Activated CD8-positive, alpha-beta T cell treated with anti-CD3 and anti-CD28 coated beads for 36 hours (primary cell): ENCODE results near the gene PIK3R4. TPM values are rescaled to one million over a fixed set of nuclear protein-coding genes. Genes with fewer than 3 reads are reported as not detected.

Experiments used
- ATAC-seq: fragments of 200-7000 bp; cut with Tn5 transposase; one replicate; pipeline ENCODE4 v1.10.0; 2021; ENCODE audit warnings: mild to moderate bottlenecking, moderate library complexity
- CTCF ChIA-PET: fragments of 350-600 bp; sonication (Branson Sonifier 250); formaldehyde crosslinking; loops from one replicate; lab custom pipeline; 2021; ENCODE audit warnings: antibody characterized with exemption; lab: Charles Lee
- POLR2A ChIA-PET: fragments of 350-600 bp; sonication (Branson Sonifier 250); formaldehyde crosslinking; loops from one replicate; lab custom pipeline; 2021; ENCODE audit warnings: antibody characterized with exemption; lab: Charles Lee
- DNase-seq: peaks from one replicate; pipeline ENCODE4 v3.0.0-alpha.2; 2020
- H3K27ac Mint-ChIP-seq: one replicate; pipeline ENCODE4 v1.8.0; 2021; ENCODE audit warnings: mild to moderate bottlenecking, mixed read lengths
- H3K27me3 Mint-ChIP-seq: one replicate; pipeline ENCODE4 v1.8.0; 2021; ENCODE audit warnings: mixed read lengths
- H3K36me3 Mint-ChIP-seq: one replicate; pipeline ENCODE4 v1.8.0; 2021; ENCODE audit warnings: low read depth, mixed read lengths
- H3K4me1 Mint-ChIP-seq: one replicate; pipeline ENCODE4 v1.8.0; 2021; ENCODE audit warnings: low read depth, mixed read lengths
- H3K4me3 Mint-ChIP-seq: one replicate; pipeline ENCODE4 v1.8.0; 2021; ENCODE audit warnings: mild to moderate bottlenecking, moderate library complexity, mixed read lengths
- H3K9me3 Mint-ChIP-seq: one replicate; pipeline ENCODE4 v1.8.0; 2021; ENCODE audit warnings: mixed read lengths
- intact Hi-C: fragments of 100-400 bp; cut with micrococcal nuclease; formaldehyde crosslinking; loops from one replicate; pipeline ENCODE4 v1.10.0; 2022
- total RNA-seq, 2 experiments: library from RNA; stranded (reverse); gene quantifications; one replicate each; pipeline ENCODE4 v1.2.3, GENCODE V29; 2021
- TF ChIP-seq, protein P1 (sequence below): fragments of 200-600 bp; IDR thresholded peaks from one replicate; pipeline ENCODE4 v1.8.0; 2022; ENCODE audit warnings: antibody characterized with exemption, mild to moderate bottlenecking

PIK3R4 gene
- total RNA-seq, 2 experiments from 2014 or later, result 27.4 to 28.4 TPM

DNA sequence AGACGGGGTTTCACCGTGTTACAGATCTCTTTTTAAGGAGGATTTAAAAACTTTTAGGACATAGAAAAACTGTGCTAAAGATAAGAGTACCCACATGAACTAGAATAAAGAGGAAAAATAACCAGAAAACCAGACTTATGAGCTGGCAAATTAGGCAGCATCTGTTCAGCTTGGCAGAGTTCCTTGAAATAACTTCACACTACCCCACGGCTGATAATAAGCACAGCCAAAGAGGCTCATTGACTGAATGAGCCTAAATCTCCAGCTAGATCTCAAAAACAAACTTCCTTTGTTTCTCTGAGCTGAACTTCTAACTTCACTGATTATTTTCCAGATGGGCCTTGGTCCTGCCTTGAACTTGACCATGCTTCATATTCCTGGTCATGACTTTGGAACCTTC, 26.7 kb upstream of the PIK3R4 start:
- ChIA-PET POLR2A (no interaction called here), CTCF (interaction anchor here (3.7 kb wide), 1 partner anchor 14 kb away, joined by 15 read pairs; no protein-coding TSS in a partner anchor)
- Mint-ChIP-seq H3K27ac (no peak overlapping the region), H3K27me3 (peaks cover 10% of the 10 kb centered on the region), H3K4me1 (no peaks in the 10 kb centered on the region), H3K9me3 (no peaks in the 10 kb centered on the region), H3K36me3 (no peaks in the 10 kb centered on the region), H3K4me3 (no peak overlapping the region)
- no peak for ATAC-seq
- no peak for DNase-seq
- TF ChIP-seq, protein P1, sequence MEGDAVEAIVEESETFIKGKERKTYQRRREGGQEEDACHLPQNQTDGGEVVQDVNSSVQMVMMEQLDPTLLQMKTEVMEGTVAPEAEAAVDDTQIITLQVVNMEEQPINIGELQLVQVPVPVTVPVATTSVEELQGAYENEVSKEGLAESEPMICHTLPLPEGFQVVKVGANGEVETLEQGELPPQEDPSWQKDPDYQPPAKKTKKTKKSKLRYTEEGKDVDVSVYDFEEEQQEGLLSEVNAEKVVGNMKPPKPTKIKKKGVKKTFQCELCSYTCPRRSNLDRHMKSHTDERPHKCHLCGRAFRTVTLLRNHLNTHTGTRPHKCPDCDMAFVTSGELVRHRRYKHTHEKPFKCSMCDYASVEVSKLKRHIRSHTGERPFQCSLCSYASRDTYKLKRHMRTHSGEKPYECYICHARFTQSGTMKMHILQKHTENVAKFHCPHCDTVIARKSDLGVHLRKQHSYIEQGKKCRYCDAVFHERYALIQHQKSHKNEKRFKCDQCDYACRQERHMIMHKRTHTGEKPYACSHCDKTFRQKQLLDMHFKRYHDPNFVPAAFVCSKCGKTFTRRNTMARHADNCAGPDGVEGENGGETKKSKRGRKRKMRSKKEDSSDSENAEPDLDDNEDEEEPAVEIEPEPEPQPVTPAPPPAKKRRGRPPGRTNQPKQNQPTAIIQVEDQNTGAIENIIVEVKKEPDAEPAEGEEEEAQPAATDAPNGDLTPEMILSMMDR, result no peak
- intact Hi-C loops, result no loop called here

DNA sequence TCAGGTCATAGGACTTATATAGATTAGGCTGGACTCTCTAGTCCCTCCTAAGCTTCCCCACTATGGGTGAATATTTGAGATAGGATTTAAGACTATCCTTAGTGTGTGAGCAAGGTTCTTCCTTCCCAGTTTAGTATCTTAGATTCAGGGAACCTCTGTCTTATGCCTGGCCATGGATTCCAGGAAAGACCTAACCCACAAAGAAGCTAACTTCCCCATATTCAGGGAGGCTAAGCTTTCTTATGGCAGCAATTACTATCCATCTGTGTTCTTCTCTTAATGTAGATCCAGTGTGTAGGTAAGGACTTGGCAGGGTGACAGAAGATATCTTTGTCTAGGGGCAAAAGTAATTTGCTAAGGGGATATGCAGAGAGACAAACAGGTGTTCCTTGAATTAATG, 25.5 kb upstream of the PIK3R4 start:
- Mint-ChIP-seq H3K4me1 (no peaks in the 10 kb centered on the region), H3K4me3 (no peak overlapping the region), H3K9me3 (no peaks in the 10 kb centered on the region), H3K27ac (no peak overlapping the region), H3K36me3 (no peaks in the 10 kb centered on the region), H3K27me3 (peaks cover 13% of the 10 kb centered on the region)
- ChIA-PET CTCF (interaction anchor here (1.0 to 3.7 kb wide), 2 partner anchors 13 to 78 kb away, joined by 3 to 15 read pairs; no protein-coding TSS in a partner anchor), POLR2A (interaction anchor here (0.6 kb wide), 1 partner anchor 11 kb away, joined by 3 read pairs; no protein-coding TSS in a partner anchor)
- TF ChIP-seq, protein P1, result no peak
- ATAC-seq (no peak), DNase-seq (no peak)
- intact Hi-C loops, result no loop called here

DNA sequence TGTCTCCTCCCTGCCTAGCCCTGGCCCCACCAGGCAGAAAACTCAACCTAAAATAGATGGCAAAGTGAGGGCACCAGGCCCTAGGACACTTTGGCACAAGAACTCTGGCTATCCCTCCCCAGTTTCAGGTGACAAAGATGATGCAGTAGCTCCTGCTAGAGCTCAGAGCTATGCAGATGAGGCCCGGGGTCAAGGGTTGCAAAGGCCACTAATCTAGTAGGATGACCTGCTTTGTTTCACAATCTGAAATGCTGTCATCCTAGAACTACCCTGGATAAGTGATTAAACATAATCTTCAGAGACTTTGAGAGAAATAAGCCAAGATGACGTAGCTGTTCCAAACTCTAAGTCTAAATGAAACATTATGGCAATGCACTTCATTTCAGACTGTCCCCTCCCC, 24.0 kb upstream of the PIK3R4 start:
- H3K36me3 Mint-ChIP-seq, result no peaks in the 10 kb centered on the region
- ATAC-seq (no peak), DNase-seq (no peak)
- peaks cover 16% of the 10 kb centered on the region for H3K27me3 Mint-ChIP-seq
- TF ChIP-seq, protein P1, result no peak
- no peak overlapping the region for H3K4me3 Mint-ChIP-seq
- H3K27ac Mint-ChIP-seq, result no peak overlapping the region
- H3K4me1 Mint-ChIP-seq, result no peaks in the 10 kb centered on the region
- H3K9me3 Mint-ChIP-seq, result no peaks in the 10 kb centered on the region
- CTCF ChIA-PET, result interaction anchor here (3.7 kb wide), 1 partner anchor 11 kb away, joined by 15 read pairs; no protein-coding TSS in a partner anchor
- intact Hi-C loops, result no loop called here
- POLR2A ChIA-PET, result no interaction called here

DNA sequence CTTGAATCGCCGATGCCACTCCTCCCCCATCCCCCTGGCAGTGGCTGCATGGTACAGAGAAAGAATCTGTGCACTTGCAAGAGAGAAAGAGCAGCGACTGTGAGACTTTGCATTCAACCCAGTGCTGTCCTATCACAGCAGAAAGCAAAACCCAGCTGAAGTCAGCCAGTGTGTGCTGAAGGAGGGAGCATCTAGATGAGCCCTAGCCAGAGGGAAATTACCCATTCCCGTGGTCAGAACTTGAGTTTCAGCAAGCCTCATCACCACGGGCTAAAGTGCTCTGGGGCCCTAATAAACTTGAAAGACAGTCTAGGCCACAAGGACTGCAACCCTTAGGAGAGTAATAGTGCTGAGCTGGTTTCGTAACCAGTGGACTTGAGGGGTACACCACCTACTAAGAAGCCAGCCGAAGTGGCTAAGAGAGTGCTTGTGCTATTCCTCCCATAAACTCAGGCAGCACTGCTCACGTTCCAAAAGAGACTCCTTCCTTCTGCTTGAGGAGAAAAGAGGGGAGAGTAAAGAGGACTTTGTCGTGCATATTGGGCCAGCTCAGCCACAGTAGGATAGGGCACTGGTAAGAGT, 15.2 kb upstream of the PIK3R4 start:
- TF ChIP-seq, protein P1, result no peak
- POLR2A ChIA-PET, result interaction anchor here (1.1 to 1.3 kb wide), 2 partner anchors 66 to 132 kb away, joined by 3 to 5 read pairs; partner anchors contain the start of gene ATP2C1
- CTCF ChIA-PET, result interaction anchor here (5.4 kb wide), 1 partner anchor 131 kb away, joined by 125 read pairs; the partner anchor contains the start of gene ATP2C1
- no peaks in the 10 kb centered on the region for H3K36me3 Mint-ChIP-seq
- no peaks in the 10 kb centered on the region for H3K9me3 Mint-ChIP-seq
- intact Hi-C loops, result no loop called here
- ATAC-seq (no peak), DNase-seq (no peak)
- no peak overlapping the region for H3K4me3 Mint-ChIP-seq
- peaks cover 12% of the 10 kb centered on the region for H3K27me3 Mint-ChIP-seq
- no peaks in the 10 kb centered on the region for H3K4me1 Mint-ChIP-seq
- no peak overlapping the region for H3K27ac Mint-ChIP-seq

DNA sequence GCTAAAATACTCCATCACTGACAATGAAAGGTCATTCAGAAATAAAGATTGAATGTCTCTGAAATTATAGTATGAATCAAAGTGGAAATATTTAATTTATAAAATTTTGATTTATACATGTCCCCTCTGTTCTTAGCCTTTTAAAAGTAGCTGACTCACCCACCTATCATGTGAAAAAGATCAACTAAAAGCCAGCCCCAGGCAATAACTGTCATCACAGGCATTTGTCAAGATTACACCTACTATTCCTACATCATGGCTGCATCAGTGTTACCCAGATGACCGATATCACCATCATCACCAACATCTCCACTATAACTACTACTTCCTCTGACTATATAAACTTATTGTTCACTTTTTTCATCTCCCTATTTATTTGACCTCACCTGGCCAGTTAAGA, 14.3 kb upstream of the PIK3R4 start:
- DNase-seq (no peak), ATAC-seq (no peak)
- Mint-ChIP-seq H3K36me3 (no peaks in the 10 kb centered on the region), H3K27ac (no peak overlapping the region), H3K9me3 (no peaks in the 10 kb centered on the region), H3K4me3 (no peak overlapping the region), H3K27me3 (peaks cover 12% of the 10 kb centered on the region), H3K4me1 (no peaks in the 10 kb centered on the region)
- ChIA-PET CTCF (interaction anchor here (0.6 to 5.4 kb wide), 19 partner anchors 10 to 264 kb away, joined by 3 to 125 read pairs (median 5); partner anchors contain the start of gene ATP2C1), POLR2A (interaction anchor here (1.0 to 2.2 kb wide), 2 partner anchors 10 to 133 kb away, joined by 3 to 6 read pairs; partner anchors contain the start of gene ATP2C1)
- intact Hi-C loops, result no loop called here
- TF ChIP-seq, protein P1, result no peak
